ENCODE data around the gene TRAF5. TPM values are rescaled to one million over a fixed set of nuclear protein-coding genes. Genes with fewer than 3 reads are reported as not detected.
A peak's percentile ranks its signal among the peaks of the same experiment; 100 is the strongest.
"Not testable (repeated sequence)": the region's sequence is repeated elsewhere in the genome, so short reads cannot be mapped to it uniquely, and the experiment has no call there.

The TRAF5 gene
- total RNA-seq, 1 experiment from 2014 or later = 22.2 TPM

- peak; percentile 47; the same call in 1 of the 2 replicates for TF ChIP-seq SP1 (CRISPR knock-in tag; conservative IDR thresholded peaks at IDR 0.05)
Measured at GRCh38 chr1:211382714-211383480, 56.3 kb downstream of the TRAF5 start (continued).

- Mint-ChIP-seq H3K9me3 (no peaks in the 10 kb centered on the region), H3K4me1 (peaks cover 29% of the 10 kb centered on the region), H3K4me3 (no peak overlapping the region), H3K27me3 (ENCODE audit: low read depth) (no peaks in the 10 kb centered on the region), H3K36me3 (no peaks in the 10 kb centered on the region), H3K27ac (no peak overlapping the region)
- TF ChIP-seq ZMAT4 (CRISPR knock-in tag; IDR thresholded peaks at IDR 0.05) = no peak
- no peak for TF ChIP-seq SMAD4 (CRISPR knock-in tag; IDR thresholded peaks at IDR 0.05)
- TF ChIP-seq ATF3 (CRISPR knock-in tag; conservative IDR thresholded peaks at IDR 0.05) = no peak
- no peak for TF ChIP-seq AFF4 (CRISPR knock-in tag; IDR thresholded peaks at IDR 0.05; ENCODE audit: borderline replicate concordance)
- TF ChIP-seq SMAD3 (CRISPR knock-in tag; IDR thresholded peaks at IDR 0.05; ENCODE audit: borderline replicate concordance) = no peak
- TF ChIP-seq ZNF263 (CRISPR knock-in tag; IDR thresholded peaks at IDR 0.05; ENCODE audit: low read depth) = no peak
- no peak for TF ChIP-seq ZNF396 (CRISPR knock-in tag; IDR thresholded peaks at IDR 0.05; ENCODE audit: borderline replicate concordance)
- no peak for TF ChIP-seq CBFB (CRISPR knock-in tag; IDR thresholded peaks at IDR 0.05; ENCODE audit: low read depth)
- TF ChIP-seq ATF1 (CRISPR knock-in tag; IDR thresholded peaks at IDR 0.05) = no peak
- POLR2A ChIA-PET = no interaction called here
- no peak for DNase-seq (ENCODE audit: low spot score)
- CTCF ChIA-PET = no interaction called here
- ATAC-seq = no peak
Measured at GRCh38 chr1:211384524-211384923, 57.9 kb downstream of the TRAF5 start.

GRCh38 chr1:211386921-211387320, 60.3 kb downstream of the TRAF5 start:
- POLR2A ChIA-PET = interaction anchor here (0.6 kb wide), 2 partner anchors 9 to 1462 kb away, joined by 4 to 7 read pairs; no protein-coding TSS in a partner anchor
- Mint-ChIP-seq H3K4me3 (no peak overlapping the region), H3K4me1 (peaks cover 30% of the 10 kb centered on the region), H3K27me3 (ENCODE audit: low read depth) (no peaks in the 10 kb centered on the region), H3K36me3 (no peaks in the 10 kb centered on the region), H3K9me3 (no peaks in the 10 kb centered on the region), H3K27ac (peak overlapping the region; percentile 55; the same call in 1 of the 2 replicates)
- DNase-seq (ENCODE audit: low spot score) (no peak), ATAC-seq (no peak)
- CTCF ChIA-PET = interaction anchor here (1.1 kb wide), 1 partner anchor 89 kb away, joined by 3 read pairs; no protein-coding TSS in a partner anchor
- no peak for TF ChIP-seq MLX (CRISPR knock-in tag; IDR thresholded peaks at IDR 0.05)

GRCh38 chr1:211390829-211391228, 64.2 kb downstream of the TRAF5 start:
- CTCF ChIA-PET; DNase-seq (ENCODE audit: low spot score); H3K9me3 Mint-ChIP-seq; POLR2A ChIA-PET; H3K27me3 Mint-ChIP-seq (ENCODE audit: low read depth); ATAC-seq; H3K27ac Mint-ChIP-seq; H3K36me3 Mint-ChIP-seq; H3K4me3 Mint-ChIP-seq: not testable (repeated sequence)
- peaks cover 15% of the 10 kb centered on the region for H3K4me1 Mint-ChIP-seq

- CTCF ChIA-PET = no interaction called here
- POLR2A ChIA-PET = no interaction called here
- Mint-ChIP-seq H3K27me3 (ENCODE audit: low read depth) (no peaks in the 10 kb centered on the region), H3K27ac (no peak overlapping the region), H3K4me1 (peaks cover 13% of the 10 kb centered on the region), H3K9me3 (no peaks in the 10 kb centered on the region), H3K36me3 (no peaks in the 10 kb centered on the region), H3K4me3 (no peak overlapping the region)
- no peak for TF ChIP-seq JUN (CRISPR knock-in tag; IDR thresholded peaks at IDR 0.05)
- no peak for DNase-seq (ENCODE audit: low spot score)
- ATAC-seq = no peak; the same call in 1 of the 2 replicates
Measured at GRCh38 chr1:211393203-211393602, 66.6 kb downstream of the TRAF5 start.
